HG03457 (cell line): Measurements from ENCODE around the gene POU5F2.

Experiments used
- ATAC-seq: cut with Tn5 transposase; IDR thresholded peaks from one replicate; pipeline ENCODE4 v1.9.1; 2021; ENCODE audit warnings: moderate number of reproducible peaks; ENCODE audit not compliant: unreplicated experiment

POU5F2 gene, protein sequence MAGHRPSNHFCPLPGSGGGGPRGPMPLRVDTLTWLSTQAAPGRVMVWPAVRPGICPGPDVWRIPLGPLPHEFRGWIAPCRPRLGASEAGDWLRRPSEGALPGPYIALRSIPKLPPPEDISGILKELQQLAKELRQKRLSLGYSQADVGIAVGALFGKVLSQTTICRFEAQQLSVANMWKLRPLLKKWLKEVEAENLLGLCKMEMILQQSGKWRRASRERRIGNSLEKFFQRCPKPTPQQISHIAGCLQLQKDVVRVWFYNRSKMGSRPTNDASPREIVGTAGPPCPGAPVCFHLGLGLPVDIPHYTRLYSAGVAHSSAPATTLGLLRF

DNA sequence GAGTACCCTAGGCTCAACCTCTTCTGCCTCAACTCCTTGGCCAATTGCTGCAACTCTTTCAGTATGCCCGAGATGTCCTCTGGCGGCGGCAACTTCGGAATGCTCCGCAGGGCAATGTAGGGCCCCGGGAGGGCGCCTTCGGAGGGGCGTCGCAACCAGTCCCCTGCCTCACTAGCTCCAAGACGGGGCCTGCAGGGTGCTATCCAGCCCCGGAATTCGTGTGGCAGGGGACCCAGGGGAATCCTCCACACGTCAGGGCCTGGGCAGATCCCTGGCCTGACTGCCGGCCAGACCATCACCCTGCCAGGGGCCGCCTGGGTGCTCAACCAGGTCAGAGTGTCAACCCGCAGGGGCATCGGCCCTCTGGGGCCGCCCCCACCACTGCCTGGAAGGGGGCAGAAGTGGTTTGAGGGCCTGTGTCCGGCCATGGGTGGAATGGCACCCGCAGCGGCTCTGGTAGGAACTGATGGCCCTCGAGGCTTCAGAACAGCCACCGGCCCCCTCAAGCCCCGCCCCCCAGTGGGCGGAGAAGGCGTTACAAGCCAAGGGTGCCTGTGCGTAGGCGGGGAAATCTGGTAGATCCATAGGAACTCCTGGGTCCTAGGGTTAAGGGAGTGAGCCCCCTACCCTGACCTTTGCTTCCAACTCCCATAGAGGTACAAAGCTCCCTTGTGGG, at the start of gene POU5F2:
TSS of gene POU5F2 (minus strand) at position 465 of the 676 bp plus-strand sequence. CDS start at position 428, 37 bp downstream.
- ATAC-seq = no peak

DNA sequence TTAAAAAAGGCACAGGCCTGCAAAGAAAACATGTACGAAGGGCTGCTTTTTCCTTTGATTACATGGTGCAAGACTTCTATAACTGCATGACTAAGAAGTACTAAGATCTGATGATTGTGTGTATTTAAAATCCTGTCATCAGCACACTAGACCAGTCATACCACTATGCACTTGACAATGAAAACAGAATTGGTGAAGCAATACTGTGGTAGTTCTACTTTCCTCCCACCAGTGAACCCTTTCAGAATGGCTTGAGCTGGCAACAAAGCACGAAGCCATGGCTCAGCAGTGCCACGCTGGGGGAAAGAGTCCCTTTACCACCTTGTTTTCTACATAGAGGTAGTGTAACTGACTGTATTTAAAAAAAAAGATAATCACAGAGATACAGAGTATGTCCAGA, 49.0 kb upstream of the POU5F2 start:
- ATAC-seq = no peak

DNA sequence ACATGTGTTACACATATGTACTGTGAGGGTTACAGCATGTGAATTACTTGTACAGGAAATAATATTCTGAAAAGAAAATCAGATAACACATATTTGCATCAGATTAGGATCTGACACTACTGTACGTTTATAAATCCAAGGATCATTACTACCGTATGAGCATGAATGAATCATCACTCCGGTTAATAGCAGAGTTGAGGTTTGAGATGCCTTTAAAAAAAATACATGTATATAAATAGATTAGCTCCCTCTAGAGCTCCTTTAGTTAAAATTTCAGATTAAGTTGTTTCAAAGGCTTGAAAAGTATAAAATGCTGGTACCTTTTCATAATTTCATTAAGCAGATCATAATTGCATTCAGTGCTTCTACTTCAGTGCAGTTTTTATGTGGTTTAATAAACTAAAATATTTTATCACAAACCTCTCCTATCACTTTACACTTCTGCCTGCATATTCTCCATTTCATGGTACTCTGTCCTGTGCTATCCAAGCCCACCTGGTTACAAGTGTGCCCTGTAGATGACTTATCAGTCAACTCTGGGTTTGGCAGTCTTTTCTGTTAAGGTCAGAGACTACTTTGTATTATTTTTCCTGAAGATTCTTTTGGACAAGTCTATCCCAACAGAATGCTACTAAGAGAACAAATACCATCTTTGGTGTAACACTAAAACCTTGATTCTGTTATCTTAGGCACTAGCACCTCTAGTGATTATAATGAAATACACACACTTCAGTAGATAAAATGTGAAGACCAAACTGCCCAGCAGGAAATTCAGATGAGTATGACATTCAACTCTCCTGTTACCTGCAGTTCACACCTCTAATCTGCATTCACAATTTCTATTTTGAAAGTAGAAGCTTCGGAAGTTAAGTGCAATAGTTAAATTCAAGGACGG, 48.0 kb upstream of the POU5F2 start:
- no peak for ATAC-seq

DNA sequence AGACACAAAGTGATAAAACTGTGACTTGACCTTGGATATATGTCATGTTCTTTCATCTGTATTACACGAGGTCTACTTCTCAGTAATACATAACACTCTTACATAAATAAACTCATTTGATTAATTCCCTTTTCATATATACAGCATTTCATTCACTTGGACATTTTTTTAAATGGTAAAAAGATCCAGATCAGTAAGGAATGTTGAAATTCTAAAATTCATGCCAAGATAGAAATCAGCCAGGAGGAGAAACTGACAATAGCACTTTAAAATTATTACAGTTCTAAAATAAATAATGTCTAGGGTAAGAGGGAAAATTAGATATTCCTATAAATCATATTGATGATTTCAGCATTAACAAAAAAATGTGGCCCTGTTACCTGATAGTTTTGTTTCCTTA, 46.2 kb upstream of the POU5F2 start:
- ATAC-seq = no peak

DNA sequence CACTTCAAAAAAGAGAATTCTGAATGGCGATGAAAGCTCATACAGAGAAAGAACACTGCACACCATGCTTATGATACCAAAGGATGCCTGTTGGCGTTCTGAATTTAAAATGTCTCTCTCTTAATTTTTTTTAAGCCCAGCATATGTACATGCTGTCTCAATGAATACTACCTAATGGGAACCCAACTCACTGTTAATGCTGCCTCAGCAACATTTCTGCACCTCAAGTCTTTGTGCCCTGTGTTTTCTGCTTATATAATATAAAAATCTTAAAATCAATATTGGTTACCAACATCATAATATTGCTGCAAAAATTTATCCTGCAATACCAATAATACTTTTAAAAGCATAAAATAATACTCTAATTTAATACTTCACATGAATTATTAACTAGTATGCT, 44.1 kb upstream of the POU5F2 start:
- no peak for ATAC-seq

DNA sequence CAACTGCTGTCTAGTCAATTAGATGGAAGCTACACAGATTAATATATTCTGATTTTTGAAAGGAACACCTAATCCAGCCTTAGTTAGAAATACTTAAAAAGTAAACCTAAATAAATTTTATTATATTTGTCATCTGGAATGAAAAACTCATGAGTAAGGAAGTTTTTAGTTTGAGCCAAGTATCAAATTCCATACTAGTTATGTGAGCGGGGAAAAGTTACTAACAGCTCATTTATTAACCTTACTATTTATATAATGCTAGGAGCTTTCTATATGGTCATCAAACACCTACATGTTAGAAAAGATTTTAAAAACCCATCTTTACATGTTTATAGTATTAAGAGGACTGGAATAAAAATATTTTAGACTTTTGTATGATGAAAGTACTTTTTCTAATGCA, 41.6 kb upstream of the POU5F2 start:
- ATAC-seq = no peak

DNA sequence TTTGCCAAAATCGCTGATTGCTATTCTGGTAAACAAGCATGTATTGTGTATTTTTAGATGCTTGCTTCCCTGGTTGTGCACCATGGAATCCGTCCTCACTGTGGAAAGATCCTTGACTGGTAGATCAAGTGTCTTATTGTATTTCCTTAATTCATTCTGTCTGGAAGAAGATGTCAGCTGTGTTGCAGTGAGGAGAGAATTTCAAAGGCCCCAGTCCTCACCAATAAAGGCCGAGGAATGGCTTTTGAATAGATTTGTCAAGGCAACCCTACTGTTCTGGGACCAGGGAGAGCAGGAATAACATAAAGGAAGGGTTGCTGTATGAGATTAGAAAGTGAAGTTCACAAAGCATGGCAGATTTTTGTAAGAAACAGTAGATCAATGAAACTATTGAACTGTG, 36.2 kb upstream of the POU5F2 start:
- ATAC-seq = no peak

DNA sequence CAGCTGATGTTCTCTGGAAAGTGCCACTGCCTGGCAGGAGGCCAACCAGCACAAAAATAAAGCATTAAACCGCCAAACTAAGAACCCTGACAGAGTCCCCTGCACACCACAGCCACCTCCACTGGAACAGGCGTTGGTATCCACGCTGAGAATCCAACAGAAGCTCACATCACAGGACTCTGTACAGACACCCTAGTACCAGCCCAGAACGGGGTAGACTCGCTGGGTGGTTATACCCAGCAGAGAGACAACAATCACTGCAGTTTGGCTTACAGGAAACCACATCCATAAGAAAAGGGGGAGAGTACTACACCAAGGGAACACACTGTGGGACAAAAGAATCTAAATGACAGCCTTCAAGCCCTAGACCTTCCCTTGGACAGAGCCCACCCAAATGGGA, 15.0 kb upstream of the POU5F2 start:
- ATAC-seq = no peak

DNA sequence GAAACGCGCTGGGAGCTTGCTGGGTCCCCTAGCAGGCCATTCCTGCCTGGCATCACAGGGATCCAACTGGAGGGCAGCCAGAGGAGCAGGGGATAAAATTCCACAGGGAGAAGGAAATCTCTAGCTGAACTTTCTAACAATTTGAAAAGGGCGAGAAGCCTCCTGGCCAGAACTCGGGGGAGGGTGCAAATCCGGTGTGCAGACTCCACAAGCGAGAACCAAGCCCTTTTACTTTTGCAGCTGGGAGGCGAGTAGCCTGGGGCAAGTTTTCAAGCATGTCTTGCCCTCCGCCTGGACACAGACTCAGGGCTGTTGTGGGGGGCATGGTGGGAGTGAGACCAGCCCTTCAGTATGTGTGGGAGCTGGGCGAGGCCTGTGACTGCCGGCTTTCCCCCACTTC, 14.3 kb upstream of the POU5F2 start:
- ATAC-seq = no peak

DNA sequence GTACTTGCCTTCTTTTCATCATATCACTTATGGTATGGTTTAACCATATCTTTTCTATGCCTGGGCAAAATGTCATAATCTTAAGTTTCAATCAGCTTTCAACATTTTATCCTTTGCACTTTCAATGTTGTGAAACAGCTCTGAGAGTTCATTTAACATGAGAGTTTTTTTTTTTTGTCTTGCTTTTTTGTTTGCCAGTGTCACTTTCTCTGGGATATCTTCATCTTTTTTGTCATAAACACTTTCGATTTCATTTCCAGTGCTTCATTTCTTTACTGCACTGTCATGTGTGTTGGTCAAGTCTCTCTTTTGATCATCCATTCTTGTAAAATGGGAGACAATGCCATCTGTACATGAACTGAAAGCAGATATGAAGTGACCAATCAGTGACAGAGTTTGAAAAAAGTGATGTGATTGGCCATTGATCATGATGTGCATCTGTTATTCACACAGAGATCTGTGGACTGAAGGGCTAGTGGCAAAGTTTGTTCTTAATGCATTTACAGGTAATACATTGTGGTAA, 7.5 kb upstream of the POU5F2 start:
- ATAC-seq = no peak

DNA sequence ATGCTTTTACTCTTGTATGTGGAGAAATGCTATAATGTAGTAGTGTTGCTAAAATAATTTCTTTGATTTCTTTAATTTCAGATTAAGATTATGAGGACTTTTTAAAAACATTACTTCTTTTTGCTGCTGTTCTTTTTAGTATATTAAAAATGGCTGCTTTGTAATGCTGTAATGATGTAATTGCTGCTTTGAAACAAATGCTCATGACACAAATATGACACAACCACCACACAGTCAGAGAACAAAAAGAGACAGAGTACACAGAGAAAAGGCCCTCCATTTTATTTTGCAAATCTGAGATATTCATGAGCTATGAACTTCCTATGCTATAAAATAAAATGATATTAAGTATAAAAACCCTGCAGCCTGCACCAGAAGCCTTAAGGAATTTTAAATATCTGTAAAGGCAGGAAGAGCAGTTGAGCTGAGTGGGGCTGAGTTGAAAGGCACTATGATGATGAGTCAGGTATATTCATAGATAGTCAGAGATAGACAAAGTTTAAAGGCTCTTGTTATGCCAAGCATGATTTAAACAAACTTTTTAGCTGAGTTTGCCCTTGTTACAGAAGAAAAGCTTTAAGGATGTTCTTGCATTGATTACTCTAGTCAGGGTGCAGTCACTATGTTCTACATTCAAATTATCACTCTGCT, 5.1 kb upstream of the POU5F2 start:
- no peak for ATAC-seq

DNA sequence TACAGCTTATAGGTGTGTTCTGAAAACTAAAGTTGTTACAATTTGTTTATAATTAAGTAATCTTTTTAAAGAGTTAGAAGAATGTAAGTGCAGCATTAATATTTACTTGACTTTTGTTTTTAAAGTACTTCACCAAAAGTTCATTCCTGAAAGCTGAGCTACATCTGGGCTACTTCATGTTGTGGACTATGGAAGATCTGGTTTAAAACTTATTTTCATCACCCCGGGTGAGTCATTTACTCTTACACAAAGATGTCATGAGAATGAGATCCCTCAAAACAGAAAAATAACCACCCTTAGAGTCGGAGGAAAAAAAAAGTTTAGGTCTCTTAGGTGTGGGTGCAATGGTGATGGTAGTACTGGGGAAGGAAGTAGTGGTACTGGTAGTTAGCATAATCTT, 5.1 kb downstream of the POU5F2 start:
- no peak for ATAC-seq

DNA sequence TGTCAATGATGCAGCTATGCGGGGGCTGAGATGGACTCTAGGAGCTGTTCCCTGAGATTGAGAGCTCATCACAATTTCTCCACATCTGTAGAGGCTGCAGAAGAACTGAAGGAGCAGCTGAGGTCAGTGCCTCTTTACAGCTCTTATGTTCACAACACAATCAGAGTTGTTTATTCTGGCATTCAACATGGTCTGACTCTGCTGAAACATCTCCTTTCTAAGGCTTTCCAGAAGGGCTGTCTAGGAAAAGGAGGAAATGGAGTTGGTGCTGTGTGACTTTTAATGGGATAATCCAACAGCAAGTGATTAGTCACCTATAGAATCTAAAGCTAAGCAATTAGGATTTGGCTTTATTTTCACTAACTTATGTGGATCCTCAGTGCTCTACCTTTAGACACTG, 6.0 kb downstream of the POU5F2 start:
- ATAC-seq = no peak

DNA sequence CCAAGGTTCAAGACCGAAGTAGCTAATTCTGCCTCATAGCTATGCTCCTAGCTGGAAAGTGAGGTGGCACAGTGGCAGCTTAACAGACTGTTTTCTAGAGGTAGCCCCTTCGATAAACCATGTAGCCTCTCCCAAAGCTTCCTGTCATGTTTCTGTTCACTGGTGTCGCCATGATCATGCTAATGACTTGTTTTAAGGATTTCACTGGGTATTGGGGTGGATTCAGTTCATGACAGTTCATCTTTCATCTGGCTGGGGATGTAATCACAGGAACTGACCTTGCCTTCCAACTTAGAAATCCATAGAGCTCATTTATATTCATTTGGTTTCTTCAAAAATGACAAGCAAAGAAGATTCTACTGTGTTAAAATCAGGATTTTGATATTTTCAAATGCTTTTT, 9.4 kb downstream of the POU5F2 start:
- no peak for ATAC-seq

DNA sequence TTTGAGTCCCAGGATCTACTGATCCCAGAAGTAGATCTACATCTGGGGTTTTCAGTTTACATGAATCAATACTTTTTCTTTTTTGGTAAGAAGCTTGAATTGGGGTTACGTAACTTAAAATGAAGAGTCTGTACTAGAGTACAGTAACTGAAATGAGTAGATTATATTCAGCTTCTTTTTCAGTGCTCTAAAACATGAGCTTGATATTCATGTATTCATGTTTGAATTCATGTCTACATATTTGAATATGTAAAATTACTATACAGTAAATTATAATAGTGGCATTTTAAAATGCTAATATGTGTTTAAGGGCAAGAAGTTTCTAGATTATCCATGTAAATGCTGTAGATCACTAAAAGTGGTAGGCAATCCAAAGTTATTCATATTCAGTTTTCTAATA, 14.8 kb downstream of the POU5F2 start:
- no peak for ATAC-seq

DNA sequence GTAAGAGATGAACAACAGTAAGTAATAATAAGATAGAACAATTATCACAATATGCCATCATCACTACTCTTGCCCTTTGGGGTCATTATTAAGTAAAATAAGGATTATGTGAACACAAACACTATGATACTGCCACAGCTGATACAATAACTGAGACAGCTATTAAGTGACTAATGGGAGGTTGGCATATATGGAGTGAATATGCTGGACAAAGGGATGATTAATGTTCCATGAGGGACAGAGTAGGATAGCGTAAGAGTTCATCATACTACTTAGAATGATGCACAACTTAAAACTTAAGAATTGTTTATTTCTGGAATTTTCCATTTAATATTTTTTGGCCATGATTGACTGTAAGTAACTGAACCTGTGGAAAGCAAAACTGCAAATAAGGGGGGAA, 16.6 kb downstream of the POU5F2 start:
- no peak for ATAC-seq

DNA sequence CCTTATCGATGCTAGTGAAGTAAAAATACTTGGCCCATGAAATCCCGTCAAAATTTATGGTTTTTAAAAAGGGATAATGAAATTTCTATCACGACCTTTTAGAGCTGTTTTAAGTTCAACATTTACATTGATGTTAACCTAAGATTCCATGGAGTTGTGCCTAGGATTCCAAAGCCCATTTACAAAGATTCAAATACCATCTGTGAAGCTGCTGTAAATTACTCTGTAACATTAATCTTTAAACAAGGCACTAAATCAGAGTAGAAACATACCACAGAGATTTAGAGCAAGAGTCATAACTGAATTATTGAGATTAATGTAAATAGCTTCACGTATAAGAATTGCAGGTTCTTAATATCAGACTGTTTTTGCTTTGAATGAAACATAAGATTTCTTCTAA, 17.7 kb downstream of the POU5F2 start:
- ATAC-seq = no peak

DNA sequence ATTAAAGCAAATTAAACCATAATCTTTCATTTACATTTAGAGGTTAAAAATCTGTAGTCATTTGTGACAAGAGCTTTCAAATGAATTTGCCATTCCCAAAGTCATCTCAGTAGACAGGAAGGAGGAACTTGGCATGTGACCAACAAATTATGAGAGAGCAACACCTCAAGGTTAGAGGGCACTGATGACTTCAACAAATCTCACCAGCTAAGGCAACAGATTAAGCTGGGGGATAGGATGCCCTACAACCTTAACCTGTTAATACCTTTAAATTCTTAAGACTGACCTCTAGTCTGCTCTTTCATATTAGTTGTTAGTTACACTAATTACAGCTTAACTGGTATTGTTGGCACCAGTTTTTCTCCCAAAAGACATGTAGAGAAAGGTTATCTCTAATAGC, 18.4 kb downstream of the POU5F2 start:
- no peak for ATAC-seq

DNA sequence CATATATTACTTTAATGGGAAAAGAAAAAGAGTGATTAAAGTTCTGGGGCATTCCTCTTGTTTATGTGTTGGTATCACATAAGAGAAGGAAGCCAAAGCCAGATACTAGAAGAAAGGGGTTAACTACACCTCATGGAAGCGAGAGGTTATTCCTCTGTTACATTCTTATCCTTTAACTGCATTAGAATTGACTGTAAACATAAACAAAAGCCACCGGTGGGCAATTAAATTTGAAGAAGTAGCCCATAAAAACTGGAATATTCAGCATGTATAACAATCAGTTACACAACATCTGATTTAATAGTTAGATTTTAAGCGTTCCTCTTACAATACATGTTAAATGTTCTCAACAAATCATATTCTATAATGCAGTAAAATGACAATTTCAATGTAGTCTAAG, 18.8 kb downstream of the POU5F2 start:
- ATAC-seq = no peak

DNA sequence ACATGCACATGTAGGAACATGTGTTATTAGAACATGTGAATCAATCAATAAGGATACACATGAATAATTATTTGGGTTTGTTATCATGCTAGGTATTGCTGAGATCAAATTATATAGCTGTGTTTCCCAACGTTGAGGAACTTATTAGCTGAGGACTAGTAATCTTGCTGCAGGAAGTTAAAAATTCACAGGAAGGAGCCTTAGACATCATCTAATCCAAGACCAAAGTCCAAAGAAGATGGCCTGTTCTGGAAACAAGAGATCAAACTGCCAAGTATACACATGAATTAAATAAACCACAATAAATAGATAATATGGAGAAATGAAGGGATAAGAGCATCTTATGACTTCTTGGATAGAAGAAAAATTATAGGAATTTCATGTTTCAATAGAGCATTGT, 19.9 kb downstream of the POU5F2 start:
- no peak for ATAC-seq

DNA sequence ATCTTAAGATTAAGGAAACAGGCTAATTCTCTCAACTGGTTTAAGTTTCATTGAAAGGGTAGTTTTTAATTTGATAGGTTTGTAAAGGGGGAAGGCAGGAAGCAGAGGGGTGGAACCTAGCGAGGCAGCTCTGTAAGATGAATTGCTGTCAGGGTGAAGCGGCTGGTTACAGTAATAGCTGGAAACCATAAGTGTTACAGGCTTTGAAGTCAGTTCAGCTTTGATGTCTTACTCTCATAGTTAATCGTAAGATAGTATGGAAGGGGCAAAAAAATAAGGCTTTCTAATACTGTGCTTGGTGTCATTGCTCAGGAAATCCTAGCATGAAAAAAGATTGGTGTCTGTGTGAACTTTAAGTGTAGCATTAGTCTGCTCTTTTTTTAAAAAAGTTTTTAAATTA, 20.3 kb downstream of the POU5F2 start:
- ATAC-seq = no peak
